ENCODE data around the gene UBR2.
"Not testable (repeated sequence)": the region's sequence is repeated elsewhere in the genome, so short reads cannot be mapped to it uniquely, and the experiment has no call there.

The UBR2 gene

DNA sequence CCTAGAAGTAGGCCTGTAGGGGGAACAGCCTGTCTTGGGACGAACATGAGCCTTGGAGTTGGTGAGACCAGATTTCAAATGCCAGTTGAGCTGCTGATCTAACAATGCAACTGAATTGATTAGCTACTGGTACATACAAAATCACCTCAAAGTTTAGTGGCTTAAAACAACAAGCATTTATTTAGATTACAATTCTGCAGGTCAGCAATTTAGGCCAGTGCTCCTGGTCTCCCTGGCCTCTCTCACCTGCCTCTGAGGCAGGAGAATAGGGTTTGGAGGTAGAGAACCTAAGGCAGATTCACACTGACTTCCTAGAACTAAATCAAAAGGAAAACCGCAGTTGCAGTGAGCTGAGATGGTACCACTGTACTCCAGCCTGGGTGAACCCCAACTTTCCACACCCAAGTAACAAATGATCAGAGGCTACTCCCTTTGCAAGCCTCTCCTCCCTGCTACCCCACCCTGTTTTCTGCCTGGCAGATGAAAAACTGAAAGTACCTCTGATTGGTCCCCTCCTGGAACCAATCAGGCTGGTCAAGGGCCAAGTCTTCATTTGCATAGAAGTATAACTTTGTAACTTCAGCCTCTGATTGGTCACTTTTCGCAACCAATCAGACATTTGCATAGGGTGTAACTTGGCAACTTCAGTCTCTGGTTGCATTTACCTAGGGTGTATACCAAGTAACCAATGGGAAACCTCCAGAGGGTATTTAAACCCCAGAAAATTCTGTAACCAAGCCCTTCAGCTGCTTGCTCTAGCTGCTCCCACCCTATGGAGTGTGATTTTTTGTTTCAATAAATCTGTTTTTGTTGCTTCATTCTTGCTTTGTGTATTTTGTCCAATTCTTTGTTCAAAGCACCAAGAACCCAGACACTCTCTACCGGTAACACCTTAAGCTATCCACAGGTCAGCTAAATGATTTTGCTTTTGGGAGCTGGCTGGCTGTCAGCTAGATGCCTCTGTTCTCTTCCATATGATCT, 8.1 kb upstream of the UBR2 start:
- DNase-seq = peak; percentile 90

- DNase-seq = no peak
Measured at GRCh38 chr6:42556462-42556861, 7.4 kb upstream of the UBR2 start.

- DNase-seq = not testable (repeated sequence)
Measured at GRCh38 chr6:42559276-42559675, 4.6 kb upstream of the UBR2 start.

GRCh38 chr6:42561986-42562385, 1.8 kb upstream of the UBR2 start:
- DNase-seq = no peak

DNA sequence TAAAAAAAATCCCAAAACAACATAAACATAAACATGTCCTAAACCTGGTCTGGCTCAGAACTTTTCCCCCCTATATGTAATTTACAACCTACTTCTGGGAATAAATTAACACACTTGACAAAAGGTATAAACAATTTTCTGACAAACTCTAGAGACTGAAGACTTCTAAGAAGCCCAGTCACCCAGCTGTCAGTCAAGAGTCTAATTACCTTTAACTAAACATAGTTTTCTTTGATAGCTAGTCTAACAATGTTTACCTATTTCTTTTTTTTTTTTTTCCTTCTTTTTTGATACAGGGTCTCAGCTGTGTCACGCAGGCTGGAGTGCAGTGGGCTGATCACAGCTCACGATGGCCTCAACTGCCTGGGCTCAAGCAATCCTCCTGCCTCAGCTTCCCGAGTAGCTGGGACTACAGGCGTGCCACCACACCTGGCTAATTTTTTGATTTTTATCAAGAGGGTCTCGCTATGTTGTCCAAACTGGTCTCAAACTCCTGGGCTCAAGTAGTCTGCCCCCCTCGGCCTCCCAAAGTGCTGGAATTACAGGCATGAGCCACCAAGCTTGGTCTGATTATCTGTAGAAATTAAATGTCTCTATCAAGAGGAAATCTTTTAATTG, 932 bp upstream of the UBR2 start:
- no peak for DNase-seq

DNA sequence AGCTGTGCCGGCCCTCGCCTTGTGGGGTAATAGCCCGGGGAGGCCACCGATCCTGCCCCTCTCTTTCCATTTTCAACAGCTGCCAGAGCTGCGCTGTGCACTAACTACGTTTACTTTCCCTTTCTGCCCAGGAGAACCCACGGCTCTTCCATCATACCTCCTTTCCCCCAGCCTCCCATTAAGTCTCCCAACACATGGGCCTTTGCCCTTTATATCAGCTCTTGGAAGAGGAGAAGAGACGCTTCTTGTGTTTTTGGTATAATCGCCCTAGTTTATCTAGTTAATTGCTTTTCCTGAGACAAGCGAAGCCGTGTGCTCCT, 637 bp downstream of the UBR2 start:
- DNase-seq = no peak

DNA sequence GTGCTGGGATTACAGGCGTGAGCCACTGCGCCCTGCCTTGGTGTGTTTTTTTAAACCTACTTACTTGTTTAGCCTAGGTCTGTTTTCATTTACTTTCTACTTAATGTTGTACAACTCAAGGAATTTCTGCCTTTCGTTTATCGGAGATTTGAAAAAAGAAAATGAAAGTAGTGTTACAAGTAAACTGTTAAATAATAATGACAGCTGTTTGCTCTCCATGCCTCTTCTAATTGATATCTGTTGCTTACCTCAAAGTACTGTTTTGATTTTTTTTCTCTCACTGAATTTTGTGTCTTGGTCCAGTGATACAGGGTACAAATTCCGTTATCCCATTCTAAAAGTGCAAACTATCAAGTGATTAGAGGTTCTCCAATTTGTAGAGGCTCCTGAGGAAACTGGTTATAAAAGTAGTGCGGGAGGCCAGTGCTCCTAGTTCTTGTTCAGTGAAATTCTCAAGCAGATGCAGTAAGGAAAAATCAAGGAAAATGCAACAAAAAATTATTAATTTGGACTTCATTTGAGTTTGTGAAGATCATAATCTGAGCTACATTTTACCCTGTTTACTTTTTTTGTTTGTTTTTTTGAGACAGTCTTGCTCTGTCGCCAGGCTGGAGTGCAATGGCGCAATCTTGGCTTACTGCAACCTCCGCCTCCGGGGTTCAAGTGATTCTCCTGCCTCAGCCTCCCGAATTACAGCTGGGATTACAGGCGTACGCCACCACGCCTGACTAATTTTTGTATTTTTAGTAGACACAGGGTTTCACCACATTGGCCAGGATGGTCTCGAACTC, 2.2 kb downstream of the UBR2 start:
- DNase-seq = no peak

- no peak for DNase-seq
Measured at GRCh38 chr6:42566614-42567208, 2.9 kb downstream of the UBR2 start.

DNA sequence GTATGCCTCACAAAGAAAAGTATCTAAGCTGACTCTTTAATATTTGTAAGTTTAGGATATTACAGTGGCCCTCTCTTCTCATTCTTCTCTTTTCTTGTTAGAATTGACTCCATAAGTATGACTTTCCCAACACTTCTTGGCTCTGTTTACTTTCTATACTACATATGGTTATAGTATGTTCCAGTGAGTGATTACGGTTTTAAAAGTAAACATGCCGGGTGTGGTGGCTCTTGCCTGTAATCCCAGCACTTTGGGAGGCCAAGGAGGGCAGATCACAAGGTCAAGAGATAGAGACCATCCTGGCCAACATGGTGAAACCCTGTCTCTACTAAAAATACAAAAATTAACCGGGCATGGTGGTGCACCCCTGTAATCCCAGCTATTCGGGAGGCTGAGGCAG, 3.4 kb downstream of the UBR2 start:
- not testable (repeated sequence) for DNase-seq

GRCh38 chr6:42569102-42570028, 5.5 kb downstream of the UBR2 start:
- DNase-seq = peak; percentile 86

DNA sequence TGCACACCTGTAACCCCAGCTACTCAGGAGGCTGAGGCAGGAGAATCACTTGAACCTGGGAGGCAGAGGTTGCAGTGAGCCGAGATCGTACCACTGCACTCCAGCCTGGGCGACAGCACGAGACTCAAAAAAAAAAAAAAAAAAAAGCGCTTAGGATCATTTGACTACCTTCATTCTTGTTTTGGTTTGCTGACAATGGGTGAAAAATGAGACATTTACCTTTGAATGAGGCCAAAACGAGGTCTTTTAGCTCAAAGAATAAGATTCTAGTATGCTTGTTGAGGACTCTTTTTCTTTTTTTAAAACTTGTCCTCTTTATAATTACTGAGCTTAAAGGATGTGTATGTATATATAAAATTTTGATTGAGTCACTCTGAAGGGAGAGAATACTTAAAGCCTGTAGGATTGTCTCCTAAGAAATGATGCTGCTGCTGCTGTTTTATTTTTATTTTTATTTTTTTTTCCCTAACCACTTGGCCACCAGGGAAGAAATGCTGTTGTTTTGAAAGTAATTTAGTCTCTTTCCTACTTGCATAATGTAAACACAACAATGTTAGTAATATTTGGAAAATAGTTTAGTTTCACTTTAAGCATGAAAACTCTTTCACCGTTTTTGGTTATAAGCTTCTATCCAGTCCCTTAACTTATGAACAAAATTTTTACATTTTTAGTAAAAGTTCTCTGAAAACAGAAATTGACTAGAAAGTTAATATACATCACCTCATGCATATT, 7.9 kb downstream of the UBR2 start:
- DNase-seq = no peak

GRCh38 chr6:42572523-42572922, 8.7 kb downstream of the UBR2 start:
- DNase-seq = no peak

- DNase-seq = not testable (repeated sequence)
Measured at GRCh38 chr6:42576538-42576937, 12.7 kb downstream of the UBR2 start.

DNA sequence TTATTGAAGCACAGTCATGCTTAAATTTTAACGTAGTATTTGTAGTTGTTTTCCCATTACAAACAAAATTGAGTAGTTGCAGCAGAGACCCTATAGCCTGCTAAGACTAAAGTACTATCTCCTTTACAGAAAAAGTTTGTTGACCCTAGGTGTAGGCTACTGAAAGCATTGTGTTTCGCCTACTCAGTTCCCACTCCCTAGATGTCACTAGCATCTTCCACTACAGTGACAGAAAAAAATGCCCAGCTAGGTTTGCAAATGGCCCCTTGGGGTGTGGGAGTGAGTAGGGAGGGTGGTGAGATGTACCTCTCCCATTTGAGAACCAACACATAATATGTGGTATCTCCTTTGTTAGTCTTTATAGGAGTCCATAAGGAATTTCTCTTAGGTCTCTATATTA, 34.5 kb downstream of the UBR2 start:
- no peak for DNase-seq

- DNase-seq = no peak
Measured at GRCh38 chr6:42599558-42599957, 35.7 kb downstream of the UBR2 start.

DNA sequence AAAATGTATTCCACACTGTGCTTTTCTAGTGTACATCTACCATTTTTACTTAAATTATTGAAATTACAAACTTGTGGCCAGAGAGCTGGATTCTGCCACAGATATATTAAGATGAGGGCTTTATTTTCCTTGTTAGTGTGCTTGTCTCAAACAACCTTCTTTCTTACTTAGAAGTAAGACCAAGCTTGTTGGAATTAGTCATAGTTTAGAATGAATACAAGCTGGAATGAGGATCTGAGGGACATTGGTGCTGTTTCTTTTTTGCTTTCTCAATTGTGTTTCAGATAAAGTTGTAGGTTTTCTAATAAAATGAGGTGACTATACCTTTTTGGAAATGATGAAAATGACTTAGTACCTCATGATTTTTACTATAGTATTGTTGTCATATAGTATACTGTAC, 40.3 kb downstream of the UBR2 start:
- DNase-seq = no peak

DNA sequence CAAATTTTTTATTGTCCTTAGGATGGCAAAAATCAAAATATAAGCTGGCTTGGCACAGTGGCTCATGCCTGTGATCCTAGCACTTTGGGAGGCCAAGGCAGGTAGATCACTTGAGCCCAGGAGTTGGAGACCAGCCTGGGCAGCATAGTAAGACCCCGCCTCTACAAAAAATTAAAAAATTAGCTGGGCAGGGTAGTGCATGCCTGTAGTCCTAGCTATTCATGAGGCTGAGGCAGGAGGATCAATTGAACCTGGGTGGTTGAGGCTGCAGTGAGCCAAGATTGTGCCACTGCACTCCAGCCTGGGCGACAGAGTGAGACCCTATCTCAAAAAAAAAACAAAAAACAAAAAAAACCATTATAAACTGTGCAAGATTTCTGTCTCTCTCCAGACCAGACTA, 40.9 kb downstream of the UBR2 start:
- not testable (repeated sequence) for DNase-seq

DNA sequence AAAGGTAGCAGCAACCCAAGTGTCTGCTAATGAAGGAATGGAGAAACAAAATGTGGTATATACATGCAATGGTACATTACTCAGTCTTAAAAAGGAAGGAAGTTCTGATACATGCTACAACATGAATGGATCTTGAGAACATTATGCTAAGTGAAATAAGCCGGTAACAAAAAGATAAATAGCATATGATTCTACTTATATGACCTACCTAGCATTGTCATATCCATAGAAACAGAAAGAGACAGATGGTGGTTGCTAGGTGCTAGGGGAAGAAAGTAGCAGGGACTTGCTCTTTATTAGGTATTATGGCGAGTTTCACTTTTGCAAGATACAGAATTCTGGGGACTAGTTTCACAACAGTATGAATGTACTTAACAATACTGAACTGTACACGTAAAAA, 46.6 kb downstream of the UBR2 start:
- DNase-seq = no peak

DNA sequence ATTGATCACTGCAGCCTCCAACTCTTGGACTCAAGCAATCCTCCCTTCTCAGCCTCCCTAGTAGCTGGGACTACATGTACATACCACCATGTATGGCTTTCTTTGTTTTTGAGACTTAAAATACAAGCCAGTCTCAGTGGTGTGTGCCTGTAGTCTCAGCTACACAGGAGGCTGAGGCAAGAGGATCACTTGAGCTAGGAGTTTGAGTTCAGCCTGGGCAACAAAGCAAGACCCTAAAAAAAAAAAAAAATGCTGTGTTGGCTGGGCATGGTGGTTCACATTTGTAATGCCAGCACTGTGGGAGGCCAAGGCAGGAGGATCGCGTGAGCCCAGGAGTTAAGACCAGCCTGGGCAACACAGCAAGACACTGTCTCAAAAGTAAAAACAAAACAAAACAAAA, 51.7 kb downstream of the UBR2 start:
- DNase-seq = no peak

DNA sequence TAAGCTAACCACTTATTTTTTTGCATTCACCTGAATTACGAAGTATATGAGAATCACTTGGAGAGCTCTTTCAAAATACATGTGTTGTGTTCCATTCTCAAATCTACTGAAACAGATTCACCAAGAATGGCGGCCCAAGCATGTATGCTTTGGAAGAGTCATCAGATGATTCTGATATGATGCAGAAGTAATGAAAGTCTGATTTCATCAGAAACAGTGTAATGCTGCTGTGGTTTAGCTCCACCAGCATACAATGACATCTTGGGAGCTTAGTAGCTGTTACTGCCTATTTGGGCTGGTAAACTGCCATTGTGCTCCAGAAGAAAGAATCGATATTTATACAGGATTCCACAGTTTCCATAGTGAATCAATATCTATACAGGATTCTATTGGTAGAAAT, 52.9 kb downstream of the UBR2 start:
- no peak for DNase-seq

- DNase-seq = no peak
Measured at GRCh38 chr6:42618105-42618504, 54.3 kb downstream of the UBR2 start.

All from NCI-H226 (cell line).